DOHH2 (cell line): ENCODE results near the gene TRIM40.

Experiments
- EZH2phosphoT487 ChIP-seq: fragments of 200-600 bp; sonication (generic); IDR thresholded peaks from 2 replicates; pipeline ENCODE4 v1.6.1; 2017; ENCODE audit warnings: borderline replicate concordance, mild to moderate bottlenecking, antibody characterized with exemption, low read length, moderate library complexity, mixed read lengths
- TF ChIP-seq, protein P1 (sequence below): fragments of 200-600 bp; sonication (generic); IDR thresholded peaks from one replicate; pipeline ENCODE4 v1.5.1; 2014; ENCODE audit warnings: antibody characterized with exemption, mild to moderate bottlenecking, low read depth, low read length; ENCODE audit not compliant: poor library complexity, severe bottlenecking

DNA sequence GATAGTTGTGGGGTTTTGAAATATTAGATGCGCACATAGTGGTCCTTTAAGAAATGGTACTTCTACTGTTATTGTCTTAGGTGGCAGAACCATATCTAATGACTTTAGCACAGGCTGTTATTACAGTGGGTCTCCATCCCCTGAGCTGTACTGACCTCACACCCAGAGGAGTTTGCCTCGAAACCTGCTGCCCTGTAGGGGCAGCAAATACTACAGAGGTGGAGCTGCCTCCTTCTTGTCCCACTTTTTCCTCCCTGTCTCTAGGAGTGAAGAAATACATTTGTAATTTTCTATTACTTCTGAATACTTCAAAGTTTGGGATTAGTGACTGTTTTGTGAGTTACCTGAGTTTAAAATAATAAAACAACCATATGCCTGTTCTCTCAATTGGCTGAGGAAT is 31.3 kb upstream of the TRIM40 start:
- TF ChIP-seq, protein P1, sequence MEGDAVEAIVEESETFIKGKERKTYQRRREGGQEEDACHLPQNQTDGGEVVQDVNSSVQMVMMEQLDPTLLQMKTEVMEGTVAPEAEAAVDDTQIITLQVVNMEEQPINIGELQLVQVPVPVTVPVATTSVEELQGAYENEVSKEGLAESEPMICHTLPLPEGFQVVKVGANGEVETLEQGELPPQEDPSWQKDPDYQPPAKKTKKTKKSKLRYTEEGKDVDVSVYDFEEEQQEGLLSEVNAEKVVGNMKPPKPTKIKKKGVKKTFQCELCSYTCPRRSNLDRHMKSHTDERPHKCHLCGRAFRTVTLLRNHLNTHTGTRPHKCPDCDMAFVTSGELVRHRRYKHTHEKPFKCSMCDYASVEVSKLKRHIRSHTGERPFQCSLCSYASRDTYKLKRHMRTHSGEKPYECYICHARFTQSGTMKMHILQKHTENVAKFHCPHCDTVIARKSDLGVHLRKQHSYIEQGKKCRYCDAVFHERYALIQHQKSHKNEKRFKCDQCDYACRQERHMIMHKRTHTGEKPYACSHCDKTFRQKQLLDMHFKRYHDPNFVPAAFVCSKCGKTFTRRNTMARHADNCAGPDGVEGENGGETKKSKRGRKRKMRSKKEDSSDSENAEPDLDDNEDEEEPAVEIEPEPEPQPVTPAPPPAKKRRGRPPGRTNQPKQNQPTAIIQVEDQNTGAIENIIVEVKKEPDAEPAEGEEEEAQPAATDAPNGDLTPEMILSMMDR = no peak
- TF ChIP-seq EZH2phosphoT487 = no peak
